Epithelial cell of prostate (primary cell): ENCODE data around the gene PBX1.

Experiments
- DNase-seq: peaks from one replicate; pipeline ENCODE4 v3.0.0-alpha.2; 2011; ENCODE audit warnings: low read depth, low spot score
- H3K27ac ChIP-seq: fragments of 450-650 bp; 2 replicates; pipeline ENCODE4 v1.5.1; 2017; ENCODE audit warnings: mild to moderate bottlenecking

The PBX1 gene

DNA sequence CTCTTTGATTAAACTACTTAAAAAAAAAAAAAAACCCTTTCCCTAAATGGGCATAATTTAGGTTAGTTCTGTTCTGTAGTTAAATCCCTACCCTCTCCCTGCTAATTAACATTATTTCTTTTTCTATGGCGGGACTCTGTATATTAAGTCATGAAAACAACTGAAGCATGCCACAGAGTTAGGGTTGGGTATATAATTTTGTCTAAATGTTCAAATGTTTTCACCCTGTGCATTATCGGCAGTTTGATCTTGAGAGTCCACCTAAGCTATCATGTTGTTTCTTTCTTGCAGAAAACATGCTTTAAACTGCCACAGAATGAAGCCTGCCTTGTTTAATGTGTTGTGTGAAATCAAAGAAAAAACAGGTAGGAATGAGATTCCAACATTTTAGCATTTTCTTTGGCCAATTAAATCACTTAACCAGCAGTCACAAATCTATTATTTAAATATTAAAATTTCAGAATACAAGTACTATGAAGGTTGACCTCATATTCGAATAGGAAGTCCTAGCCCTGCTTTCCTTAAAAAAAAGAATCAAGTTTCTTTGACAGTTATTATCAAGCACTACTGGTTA, 4.0 kb downstream of the PBX1 start:
- peak overlapping the region; percentile 11 for H3K27ac ChIP-seq
- no peak for DNase-seq

DNA sequence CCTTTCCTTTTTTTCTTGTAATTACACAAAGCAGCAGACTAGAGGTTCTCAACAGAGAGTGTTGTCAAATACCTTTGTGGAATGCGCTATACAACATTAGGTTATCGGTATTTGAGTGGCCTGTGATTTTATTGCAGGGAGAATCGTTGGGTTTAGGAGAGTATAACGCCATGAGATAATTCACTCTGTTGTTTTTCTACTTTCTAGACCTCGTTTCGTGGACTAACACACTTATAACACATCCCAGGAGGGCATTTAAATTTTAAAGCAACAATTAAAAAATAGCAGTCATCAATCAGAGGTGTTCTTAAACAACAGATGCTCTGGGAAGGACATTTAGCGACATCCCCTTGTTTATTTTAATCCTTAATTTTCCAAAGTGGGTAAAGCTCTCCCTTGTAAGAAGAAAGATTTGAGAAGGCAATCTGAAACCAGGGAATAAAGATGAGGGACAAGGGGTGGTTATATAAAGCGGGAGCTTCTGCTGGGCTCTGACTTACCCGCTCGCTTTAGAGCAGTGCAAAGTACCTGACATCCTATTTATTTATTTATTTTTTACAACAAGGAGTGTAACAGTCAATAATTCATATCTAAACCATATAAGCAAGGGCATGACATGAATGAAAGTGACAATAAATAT, 4.9 kb downstream of the PBX1 start:
- H3K27ac ChIP-seq = peak overlapping the region; percentile 11
- no peak for DNase-seq

DNA sequence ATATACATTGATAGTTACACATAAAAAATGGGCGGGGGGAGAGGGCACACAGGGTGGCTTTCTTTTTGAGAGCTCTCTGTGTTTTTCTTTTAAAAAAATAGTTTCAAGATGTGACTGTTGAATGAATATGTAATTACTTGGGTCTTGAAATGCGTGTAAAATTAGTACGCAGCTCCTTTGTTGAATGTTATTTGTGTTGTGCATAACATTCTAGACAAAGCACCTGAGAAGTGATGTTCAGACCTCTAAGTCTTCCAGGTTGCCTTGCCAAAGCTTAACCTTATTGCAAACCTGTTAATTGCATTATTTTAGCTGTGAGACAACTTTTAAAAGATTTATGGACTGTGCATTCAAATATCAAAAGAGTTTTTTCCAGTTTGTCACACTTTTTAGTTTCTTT, 5.4 kb downstream of the PBX1 start:
- DNase-seq = no peak
- no peak overlapping the region for H3K27ac ChIP-seq

DNA sequence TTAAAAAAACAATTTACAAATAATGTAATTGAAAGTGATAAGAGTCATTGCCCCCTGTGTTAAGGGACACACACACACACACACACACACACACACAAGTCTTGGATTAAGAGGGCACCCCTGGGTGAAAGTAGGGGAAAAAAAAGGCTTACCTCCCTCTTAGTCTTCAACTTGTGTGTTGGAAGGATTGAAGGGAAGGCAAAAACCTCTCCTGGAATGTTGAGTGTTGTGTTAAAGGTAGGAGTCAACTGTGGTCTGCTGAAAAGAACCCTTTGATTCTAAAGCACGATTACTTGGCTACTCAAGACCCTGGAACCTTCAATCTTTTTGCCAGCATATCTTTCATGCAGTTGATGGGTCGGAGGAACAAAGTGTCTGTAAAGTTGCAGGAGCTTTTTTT, 6.4 kb downstream of the PBX1 start:
- H3K27ac ChIP-seq = no peak overlapping the region
- no peak for DNase-seq

DNA sequence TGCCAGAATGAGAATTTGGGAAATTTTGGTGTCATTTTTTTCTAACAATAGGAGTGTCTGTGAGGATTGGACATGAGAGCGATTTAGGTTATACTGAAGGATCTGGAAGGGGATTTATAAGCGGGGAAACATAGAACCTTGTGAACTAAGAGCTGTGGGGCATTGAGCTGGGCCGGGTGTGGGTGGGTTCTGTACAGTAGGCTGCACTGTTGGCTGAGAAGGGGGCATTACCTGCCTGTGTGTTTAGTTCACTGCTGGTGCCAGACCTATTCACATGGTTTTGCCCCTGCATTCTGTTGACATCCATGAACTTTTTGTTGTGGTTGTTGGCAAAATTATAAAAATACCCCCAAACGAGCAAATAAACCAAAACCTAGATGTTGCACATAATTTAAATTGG, 8.8 kb downstream of the PBX1 start:
- no peak overlapping the region for H3K27ac ChIP-seq
- DNase-seq = no peak

DNA sequence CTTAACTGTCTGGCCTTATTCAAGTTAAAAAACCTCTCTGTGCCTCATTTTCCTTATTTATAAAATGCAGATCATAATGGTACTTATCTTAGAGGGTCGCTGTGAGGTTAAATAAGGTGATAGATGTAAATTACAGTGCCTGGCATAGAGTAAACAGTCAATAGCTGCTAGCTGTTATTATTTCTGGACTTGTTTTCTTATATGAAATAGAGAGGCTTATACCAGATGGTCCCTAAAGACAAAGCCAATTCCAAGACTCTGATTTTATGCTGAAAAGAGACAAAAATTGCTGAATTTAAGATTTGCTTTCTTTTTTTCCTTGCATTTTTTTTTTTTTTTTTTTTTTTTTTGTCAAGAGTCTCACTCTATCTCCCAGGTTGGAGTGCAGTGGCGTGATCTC, 10.3 kb downstream of the PBX1 start:
- no peak overlapping the region for H3K27ac ChIP-seq
- no peak for DNase-seq

DNA sequence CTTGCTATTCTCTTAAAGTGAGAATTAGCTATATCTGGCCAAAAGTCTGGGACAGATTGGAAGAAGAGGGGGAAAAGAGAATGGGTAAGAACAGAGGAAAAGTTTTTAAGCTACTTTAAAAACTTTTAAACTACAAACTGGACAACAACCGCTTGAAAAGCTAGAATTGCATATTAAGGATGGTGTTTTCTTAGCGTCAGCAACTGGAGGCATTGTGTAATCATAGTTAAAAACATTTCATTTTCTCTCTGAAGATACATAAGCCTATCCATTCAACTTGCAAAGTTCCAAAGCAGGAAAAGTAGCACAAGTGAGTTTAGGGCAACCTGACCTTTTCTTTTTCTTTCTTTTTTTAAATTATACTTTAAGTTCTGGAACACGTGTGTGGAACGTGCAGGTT, 10.9 kb downstream of the PBX1 start:
- no peak for DNase-seq
- no peak overlapping the region for H3K27ac ChIP-seq

DNA sequence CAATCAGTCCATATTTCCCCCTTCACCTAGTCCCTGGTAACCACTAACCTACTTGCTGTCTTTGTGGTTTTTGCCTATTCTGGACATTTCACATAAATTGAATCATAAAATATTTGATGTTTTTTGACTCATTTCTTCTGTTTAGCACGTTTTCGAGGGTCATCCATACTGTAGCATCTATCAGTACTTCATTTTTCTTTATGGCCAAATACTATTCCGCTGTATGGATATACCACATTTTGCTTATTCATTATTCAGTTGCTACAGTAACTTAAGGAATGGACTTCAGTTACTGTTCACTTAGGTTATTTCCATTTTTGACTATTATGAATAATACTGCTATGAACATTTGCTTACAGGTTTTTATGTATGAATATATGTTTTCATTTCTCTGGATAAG, 12.3 kb downstream of the PBX1 start:
- no peak for DNase-seq
- H3K27ac ChIP-seq = no peak overlapping the region

DNA sequence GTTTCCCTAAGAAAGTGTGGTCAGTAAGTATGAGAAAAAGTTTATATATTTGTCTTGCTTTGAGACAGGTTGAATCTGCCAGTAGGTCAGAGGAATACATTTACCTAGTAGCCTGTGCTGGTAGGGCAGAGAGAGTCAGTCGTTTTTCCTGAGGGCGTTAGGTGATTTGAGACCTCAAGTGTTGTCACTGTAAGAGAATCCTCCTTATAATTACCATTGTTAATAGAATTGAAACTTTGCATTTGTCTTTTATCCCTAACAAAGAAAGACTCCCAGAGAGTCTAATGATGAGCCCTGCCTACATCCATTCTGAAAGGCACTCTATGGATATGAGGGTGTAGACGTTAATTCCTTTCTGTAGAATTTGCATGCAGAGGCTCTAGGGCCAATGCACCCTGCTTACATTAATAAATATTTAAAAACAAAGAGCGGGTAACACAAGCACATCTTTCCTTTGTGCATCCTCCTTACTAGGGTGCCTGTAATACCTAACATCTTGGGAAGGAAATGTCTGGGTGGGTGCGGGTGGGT, 16.4 kb downstream of the PBX1 start:
- no peak for DNase-seq
- no peak overlapping the region for H3K27ac ChIP-seq

DNA sequence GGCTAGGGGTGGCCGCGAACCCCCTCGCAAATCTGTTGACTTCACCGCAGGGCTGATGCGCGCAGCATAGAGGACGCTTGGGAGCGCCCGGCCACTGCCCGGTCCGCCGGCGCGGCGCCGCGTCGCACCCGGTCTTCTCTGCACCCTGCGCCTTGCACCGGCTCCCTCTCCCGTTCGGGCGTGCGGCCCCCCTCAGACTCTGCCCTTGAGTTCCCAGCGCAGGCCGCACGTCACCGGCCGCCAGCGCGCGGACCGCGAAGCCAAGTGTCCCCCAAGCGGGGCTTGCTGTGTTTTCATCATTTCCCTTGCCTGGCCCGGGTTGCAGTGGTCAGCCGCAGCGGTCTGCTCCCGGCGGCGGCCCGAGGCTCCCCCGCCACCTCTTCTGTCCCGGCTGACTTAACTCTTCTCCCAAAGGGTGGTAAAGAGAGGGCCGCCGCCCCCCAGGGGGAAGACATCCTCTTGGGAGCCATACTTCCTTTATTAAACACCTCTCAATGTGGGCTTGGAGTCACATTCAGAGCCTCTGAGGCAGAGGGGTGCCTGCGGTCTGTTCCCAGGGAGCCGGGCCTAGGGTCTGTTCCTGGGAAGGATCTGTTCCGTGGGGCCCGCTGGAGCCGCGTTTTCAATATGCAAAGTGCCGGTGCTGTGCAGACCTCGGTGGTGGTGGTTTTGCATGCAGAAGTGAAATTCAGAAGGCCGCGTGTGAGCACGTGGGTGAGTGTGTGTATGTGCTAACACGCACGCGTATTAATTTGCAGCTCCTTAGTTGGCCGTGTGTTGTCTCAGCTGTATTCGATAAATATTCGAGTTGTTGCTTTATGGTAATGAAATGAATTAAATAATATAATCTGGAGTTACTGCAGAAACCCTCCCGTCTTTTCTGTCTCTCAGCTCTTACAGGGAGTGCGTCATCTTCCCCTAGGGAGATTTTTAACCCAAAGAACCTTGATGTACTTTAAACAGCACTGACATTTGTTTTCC, 17.6 kb downstream of the PBX1 start:
- no peak for DNase-seq
- H3K27ac ChIP-seq = peak overlapping the region; percentile 25

DNA sequence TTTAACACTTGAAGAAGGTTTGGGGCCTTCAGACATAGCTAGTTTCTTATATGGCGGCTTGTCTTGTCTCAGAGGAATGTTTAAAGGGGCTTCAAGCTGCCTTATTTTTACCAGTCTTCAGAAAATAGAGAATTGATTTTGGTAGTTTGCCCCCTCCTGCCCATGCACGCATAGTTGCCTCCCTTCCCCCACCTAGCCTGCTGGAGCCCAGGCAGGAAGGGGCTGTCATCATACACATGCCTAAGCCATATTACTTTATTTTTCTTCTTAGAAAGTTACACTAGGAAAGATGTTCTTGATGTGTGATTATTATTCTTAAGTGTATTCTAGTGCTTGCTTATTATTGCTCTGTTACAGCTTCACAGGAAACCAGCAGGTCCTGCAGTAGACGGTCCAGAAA, 18.3 kb downstream of the PBX1 start:
- DNase-seq = no peak
- peak overlapping the region; percentile 25 for H3K27ac ChIP-seq

DNA sequence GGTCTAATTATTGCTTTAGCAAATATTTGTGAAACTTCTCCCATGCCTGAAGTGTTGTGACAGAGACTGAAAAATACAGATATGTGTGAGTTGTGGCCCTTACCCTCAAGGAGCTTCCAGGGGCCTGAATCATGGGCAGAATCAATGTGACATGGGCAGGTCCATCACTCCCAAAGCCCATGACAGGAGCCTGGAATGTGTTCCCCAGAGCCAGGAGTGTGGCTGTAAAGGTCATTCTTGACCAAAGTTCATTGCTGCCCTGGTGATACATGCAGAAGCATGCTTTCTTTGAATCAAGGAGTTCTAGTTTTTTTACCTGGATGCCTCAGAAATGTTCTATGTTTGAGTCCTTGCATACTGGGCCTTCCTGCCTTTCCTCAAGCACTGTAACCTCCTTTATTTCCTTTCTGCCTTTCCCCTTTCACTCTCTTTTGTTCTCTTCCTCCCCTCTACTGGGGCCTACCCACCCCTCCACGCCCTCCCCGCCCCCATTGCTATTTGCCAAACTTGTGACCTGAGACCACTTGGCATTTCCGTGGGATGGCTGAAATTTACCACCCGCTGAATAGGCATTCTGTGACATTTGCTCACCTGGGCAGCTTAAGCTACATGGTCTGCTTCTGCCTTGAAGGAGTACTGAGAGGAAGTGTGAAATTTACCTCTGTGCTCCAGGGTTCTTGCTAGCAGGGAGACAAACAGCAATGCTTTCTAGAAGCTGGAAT, 19.7 kb downstream of the PBX1 start:
- peak overlapping the region; percentile 11 for H3K27ac ChIP-seq
- no peak for DNase-seq

DNA sequence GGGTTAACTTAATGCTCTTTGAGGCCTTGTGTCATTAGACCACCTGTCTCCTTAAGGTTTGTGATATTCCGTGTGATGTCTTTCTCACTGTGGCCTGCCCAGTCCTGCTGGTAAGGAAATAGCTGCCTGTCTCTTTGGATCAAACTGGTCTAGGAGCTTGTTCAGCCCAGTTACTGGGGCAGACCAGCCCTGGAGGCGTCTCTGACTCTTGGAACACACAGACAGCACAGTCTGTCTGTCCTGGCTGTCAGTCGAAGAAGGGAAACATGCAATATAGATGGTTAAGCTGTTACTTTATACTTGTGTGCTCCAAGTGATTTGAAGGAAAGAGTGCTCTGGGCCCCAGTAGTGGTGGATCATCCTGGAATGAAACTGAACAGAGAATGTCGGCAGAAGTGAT, 20.4 kb downstream of the PBX1 start:
- DNase-seq = no peak
- peak overlapping the region; percentile 11 for H3K27ac ChIP-seq

DNA sequence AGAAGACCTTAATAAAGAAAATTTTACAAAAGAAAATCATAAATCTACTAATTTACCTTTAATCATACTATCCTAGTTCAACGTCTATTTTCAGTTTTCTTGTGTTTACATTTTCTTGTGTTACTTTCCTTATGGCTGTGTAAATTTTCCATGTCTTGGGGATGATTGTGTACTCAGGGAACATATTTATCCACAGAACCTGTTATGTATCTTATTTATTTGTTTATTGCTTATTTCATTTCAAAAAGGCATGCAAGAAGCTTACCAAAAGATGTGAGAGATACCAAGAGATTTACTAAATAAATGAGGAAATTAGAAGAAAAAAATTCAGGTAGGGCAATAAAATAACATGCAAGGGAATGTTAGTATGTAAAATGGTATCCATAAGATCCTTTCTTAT, 22.8 kb downstream of the PBX1 start:
- H3K27ac ChIP-seq = no peak overlapping the region
- no peak for DNase-seq

DNA sequence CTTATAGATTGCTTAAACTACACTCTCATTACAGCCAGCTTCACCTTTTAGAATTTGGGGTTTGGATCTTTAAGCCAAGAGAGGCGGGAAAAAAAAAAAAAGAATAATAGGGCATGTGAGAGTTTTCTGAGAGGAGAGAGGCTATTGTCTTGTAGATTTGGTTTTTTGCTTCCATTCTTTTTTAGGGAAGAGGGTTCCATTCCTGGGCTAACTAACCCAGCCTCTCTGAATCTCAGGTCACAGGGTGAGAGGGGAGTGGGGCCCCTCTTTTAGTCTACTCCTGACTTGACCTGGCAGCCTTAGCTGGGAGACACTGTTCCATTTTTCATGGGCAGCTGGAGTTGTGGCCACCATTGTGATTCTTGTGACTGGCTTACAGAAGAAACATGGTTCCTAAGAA, 24.2 kb downstream of the PBX1 start:
- H3K27ac ChIP-seq = no peak overlapping the region
- no peak for DNase-seq

DNA sequence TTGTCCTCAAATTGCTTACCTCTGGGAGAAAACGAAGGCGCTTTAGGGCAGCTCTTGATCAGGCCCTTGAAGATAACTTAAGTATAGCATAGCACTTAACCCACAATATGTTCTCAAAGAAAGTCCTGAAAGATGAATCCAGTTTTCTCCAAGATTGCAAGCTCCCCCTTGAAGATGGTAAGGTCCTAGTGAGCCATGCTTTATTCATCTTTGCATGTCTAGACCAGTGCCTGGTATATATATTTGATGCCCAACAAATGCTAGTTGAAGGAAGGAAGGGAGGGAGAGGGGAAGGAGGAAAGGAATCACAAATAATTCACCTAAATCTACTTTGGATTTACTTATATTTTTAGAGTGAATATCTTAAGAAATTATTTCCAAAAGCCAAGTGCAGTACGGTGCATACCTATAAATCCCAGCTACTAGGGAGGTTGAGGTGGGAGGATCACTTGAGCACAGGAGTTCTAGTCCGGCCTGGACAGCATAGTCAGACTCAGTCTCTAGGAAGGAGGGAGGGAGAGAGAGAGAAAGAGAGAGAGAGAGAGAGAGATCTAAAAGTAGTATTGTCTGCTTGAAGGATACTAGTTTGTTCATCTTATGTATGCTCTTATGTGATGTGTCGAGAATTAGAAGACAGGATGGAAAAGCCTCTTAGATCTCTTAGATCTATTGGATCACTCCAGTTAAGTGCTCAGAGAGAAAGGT, 25.0 kb downstream of the PBX1 start:
- no peak for DNase-seq
- no peak overlapping the region for H3K27ac ChIP-seq

DNA sequence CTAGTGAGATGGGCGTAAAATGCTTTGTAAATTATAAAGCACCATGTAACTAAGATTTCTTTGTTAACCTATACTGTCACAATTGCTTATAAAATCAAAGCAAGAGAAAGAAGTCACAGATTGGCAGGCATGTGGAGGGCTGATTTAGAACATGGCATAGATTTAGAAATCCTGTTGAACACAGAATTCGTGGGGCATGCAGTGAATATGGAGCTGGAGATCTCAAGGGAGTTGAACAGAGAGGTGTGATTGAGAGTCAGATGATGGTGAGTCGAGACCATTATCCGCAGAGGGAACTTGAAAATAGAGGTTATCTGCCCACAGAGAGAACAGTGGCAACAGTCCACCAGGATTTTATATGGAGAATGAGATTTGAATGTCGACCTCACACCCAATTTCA, 27.6 kb downstream of the PBX1 start:
- DNase-seq = no peak
- H3K27ac ChIP-seq = no peak overlapping the region

DNA sequence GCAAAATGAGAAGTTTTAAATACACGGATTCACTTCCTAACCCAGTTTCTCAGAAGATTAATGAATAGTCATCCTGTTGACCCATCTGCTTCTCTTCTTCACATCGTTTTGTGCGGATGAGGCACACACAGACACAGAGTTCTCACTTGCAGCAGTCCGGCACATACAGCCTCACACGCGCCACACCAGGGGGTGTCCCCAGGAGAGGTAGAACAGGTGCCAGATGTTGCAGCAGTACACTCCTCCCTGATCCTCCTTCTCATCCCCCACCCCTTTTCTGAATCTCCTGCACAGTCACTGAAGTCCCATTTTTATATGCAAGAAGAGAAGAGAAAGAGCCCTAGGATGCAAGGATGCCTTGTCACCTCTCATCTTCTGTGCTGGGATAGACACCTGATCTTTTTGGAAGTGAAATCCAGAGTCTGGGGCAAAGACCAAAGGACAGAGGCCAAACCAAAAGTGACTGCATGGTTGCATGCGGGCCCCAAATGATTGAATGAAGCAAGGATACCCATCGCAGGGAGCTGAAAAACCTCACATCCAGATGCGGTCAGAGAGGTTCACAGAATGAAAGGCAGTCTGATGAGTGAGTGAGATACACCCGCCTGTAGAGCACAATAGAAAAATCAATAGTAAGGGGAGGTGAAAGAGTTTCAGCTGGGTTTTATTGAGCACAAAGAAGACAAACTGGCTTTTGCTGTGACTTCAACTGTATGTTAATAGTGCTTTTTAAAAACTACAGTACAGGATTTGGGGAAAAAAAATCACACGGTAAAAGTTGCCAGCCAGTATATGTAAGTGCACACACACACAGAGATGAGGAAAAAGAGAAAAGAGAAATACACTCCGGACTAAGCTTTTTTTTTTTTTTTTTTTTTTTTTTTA, 28.9 kb downstream of the PBX1 start:
- DNase-seq = no peak
- H3K27ac ChIP-seq = no peak overlapping the region
